Bronchial epithelial cell (primary cell): ENCODE measurements around the gene PELI1. TPM values are rescaled to one million over a fixed set of nuclear protein-coding genes. Genes with fewer than 3 reads are reported as not detected.

Experiments used
- DNase-seq: peaks from one replicate; pipeline ENCODE4 v3.0.0-alpha.2; 2010; ENCODE audit warnings: low read depth
- FAIRE-seq: peaks from 2 replicates; lab custom pipeline; 2011; peaks lifted over from hg19 to GRCh38; lab: Jason Lieb, UNC
- H3K27me3 ChIP-seq: 2 replicates; pipeline ENCODE4 v1.5.1; 2011; ENCODE audit warnings: low read length; ENCODE audit not compliant: control insufficient read depth, insufficient read depth
- H3K36me3 ChIP-seq: 2 replicates; pipeline ENCODE4 v1.5.1; 2011; ENCODE audit warnings: low read length; ENCODE audit not compliant: control insufficient read depth, insufficient read depth
- H3K4me3 ChIP-seq: 2 replicates; pipeline ENCODE4 v1.5.1; 2011; ENCODE audit warnings: mild to moderate bottlenecking, low read depth, low read length, control low read depth
- CTCF ChIP-seq: IDR thresholded peaks from 2 replicates; pipeline ENCODE4 v1.5.1; 2011; ENCODE audit warnings: mild to moderate bottlenecking, moderate library complexity, low read length, control low read depth, inconsistent platforms; ENCODE audit not compliant: insufficient read depth, severe bottlenecking
- total RNA-seq: library from RNA; depleted of rRNA; stranded (reverse); fragments of >200 nt; gene quantifications from 2 replicates; pipeline ENCODE4 v1.2.1, GENCODE V29; 2014

The PELI1 gene
- total RNA-seq, 1 donor from 2014 or later: 22.9 TPM

- no peak for TF ChIP-seq CTCF
- H3K36me3 ChIP-seq: no peaks in the 10 kb centered on the region
- H3K4me3 ChIP-seq: no peak overlapping the region
- H3K27me3 ChIP-seq: no peaks in the 10 kb centered on the region
- FAIRE-seq: no peak
- DNase-seq: peak; percentile 53
These were observed 1.5 kb upstream of the PELI1 start for GRCh38 chr2:64145714-64146113.

- Histone ChIP-seq H3K27me3 (no peaks in the 10 kb centered on the region), H3K36me3 (no peaks in the 10 kb centered on the region), H3K4me3 (no peak overlapping the region)
- FAIRE-seq (no peak), DNase-seq (peak; percentile 50)
- no peak for TF ChIP-seq CTCF
These were observed 899 bp upstream of the PELI1 start for GRCh38 chr2:64145119-64145518.

- no peak for DNase-seq
- peak overlapping the region; percentile 97 for H3K4me3 ChIP-seq
- TF ChIP-seq CTCF: no peak
- H3K36me3 ChIP-seq: peaks cover 2% of the 10 kb centered on the region
- no peak for FAIRE-seq
- no peaks in the 10 kb centered on the region for H3K27me3 ChIP-seq
These were observed 807 bp downstream of the PELI1 start for GRCh38 chr2:64143169-64144056.

GRCh38 chr2:64142741-64143168 is 1.5 kb downstream of the PELI1 start:
- FAIRE-seq: no peak
- TF ChIP-seq CTCF: no peak
- H3K27me3 ChIP-seq: no peaks in the 10 kb centered on the region
- DNase-seq: no peak
- H3K4me3 ChIP-seq: peak overlapping the region; percentile 97
- peaks cover 2% of the 10 kb centered on the region for H3K36me3 ChIP-seq

- H3K27me3 ChIP-seq: no peaks in the 10 kb centered on the region
- no peak for DNase-seq
- no peak for TF ChIP-seq CTCF
- peaks cover 2% of the 10 kb centered on the region for H3K36me3 ChIP-seq
- FAIRE-seq: no peak
- H3K4me3 ChIP-seq: peak overlapping the region; percentile 97
These were observed 2.4 kb downstream of the PELI1 start for GRCh38 chr2:64141674-64142405.
